ENCODE measurements around the gene CCDC97.

- no peak for TF ChIP-seq CTCF (conservative IDR thresholded peaks at IDR 0.05 in 1 of 2, IDR thresholded peaks at IDR 0.05 in 1 of 2; ENCODE audit: extremely low read depth in 1 of 2, insufficient read depth in 1 of 2, low read depth in 1 of 2, low read length in 2 of 2)
- TF ChIP-seq EZH2 (IDR thresholded peaks at IDR 0.05; ENCODE audit: borderline replicate concordance, low read length): no peak
These were observed 42.3 kb downstream of the CCDC97 start for GRCh38 chr19:41352279-41352608.
